ENCODE measurements around the gene DEFB125.
"Not testable (repeated sequence)": the region's sequence is repeated elsewhere in the genome, so short reads cannot be mapped to it uniquely, and the experiment has no call there.

The DEFB125 gene

DNA sequence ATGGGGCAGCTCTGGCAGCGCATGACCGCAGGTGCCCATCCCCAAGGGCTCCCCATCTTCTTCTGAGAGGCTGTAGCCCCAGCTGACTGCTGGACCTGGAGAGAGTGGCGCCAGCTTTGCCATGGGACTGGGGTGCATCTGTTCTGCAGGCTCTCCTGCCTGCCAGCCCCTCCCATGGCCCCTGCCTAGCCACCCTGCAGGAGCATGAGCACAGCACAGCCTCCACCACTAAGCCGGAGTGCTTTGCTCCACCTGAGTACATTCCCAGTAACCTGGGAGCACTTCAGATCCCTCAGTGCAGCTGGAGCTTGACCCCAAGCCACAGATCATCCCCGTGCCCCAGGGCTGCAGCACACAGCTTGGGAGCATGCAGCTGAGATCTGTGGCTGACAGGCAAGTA is 16.0 kb downstream of the DEFB125 start:
- Histone ChIP-seq H3K27me3 (ENCODE audit: insufficient read depth, insufficient read length) (no peaks in the 10 kb centered on the region), H3K4me1 (ENCODE audit: insufficient read depth, insufficient read length) (no peaks in the 10 kb centered on the region), H3K9me3 (ENCODE audit: insufficient read depth, low read length) (no peaks in the 10 kb centered on the region), H3K9ac (ENCODE audit: insufficient read length, low read depth) (no peak overlapping the region), H3K36me3 (ENCODE audit: insufficient read depth, insufficient read length, low read length) (no peaks in the 10 kb centered on the region), H3K4me3 (ENCODE audit: insufficient read length, low read depth) (no peak overlapping the region)
- DNase-seq (ENCODE audit: low read depth, low spot score), result no peak
- TF ChIP-seq YY1 (IDR thresholded peaks at IDR 0.05; ENCODE audit: insufficient read depth, insufficient read length), result no peak
- no peak for TF ChIP-seq ZNF274 (IDR thresholded peaks at IDR 0.05; ENCODE audit: low read depth, low read length)
- no peak for TF ChIP-seq SUZ12 (IDR thresholded peaks at IDR 0.05; ENCODE audit: extremely low read depth, insufficient read depth, insufficient read length)

- no peak overlapping the region for H3K4me3 ChIP-seq (ENCODE audit: insufficient read length, low read depth)
- no peaks in the 10 kb centered on the region for H3K27me3 ChIP-seq (ENCODE audit: insufficient read depth, insufficient read length)
- peaks cover 4% of the 10 kb centered on the region for H3K4me1 ChIP-seq (ENCODE audit: insufficient read depth, insufficient read length)
- no peaks in the 10 kb centered on the region for H3K36me3 ChIP-seq (ENCODE audit: insufficient read depth, insufficient read length, low read length)
- no peak overlapping the region for H3K9ac ChIP-seq (ENCODE audit: insufficient read length, low read depth)
- no peaks in the 10 kb centered on the region; the same call in 1 of the 2 replicates for H3K9me3 ChIP-seq (ENCODE audit: insufficient read depth, low read length)
- TF ChIP-seq ZNF274 (IDR thresholded peaks at IDR 0.05; ENCODE audit: low read depth, low read length) (no peak), YY1 (IDR thresholded peaks at IDR 0.05; ENCODE audit: insufficient read depth, insufficient read length) (no peak)
- DNase-seq (ENCODE audit: low read depth, low spot score), result no peak
These were observed 24.9 kb downstream of the DEFB125 start for GRCh38 chr20:112396-112795.

DNA sequence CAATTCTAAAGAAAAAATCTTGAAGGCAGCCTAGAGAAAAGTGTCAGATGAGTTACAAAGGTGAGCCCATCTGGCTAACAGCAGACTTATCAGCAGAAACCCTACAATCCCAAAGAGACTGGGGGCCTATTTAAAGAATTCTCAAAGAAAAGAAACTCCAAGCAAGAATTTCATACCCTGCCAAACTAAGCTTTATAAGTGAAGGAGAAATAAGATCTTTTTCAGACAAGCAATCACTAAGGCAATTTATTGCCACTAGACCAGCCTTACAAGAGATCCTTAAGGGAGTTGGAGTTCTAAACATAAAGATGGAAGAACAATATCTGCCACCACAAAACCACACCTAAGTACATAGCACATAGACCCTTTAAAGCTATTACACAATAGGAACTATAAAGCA is 30.0 kb downstream of the DEFB125 start:
- Histone ChIP-seq H3K27me3 (ENCODE audit: insufficient read depth, insufficient read length) (no peaks in the 10 kb centered on the region), H3K9me3 (ENCODE audit: insufficient read depth, low read length) (no peaks in the 10 kb centered on the region; the same call in 1 of the 2 replicates), H3K9ac (ENCODE audit: insufficient read length, low read depth) (no peak overlapping the region), H3K4me3 (ENCODE audit: insufficient read length, low read depth) (no peak overlapping the region), H3K36me3 (ENCODE audit: insufficient read depth, insufficient read length, low read length) (no peaks in the 10 kb centered on the region), H3K4me1 (ENCODE audit: insufficient read depth, insufficient read length) (peaks cover 4% of the 10 kb centered on the region)
- TF ChIP-seq SUZ12 (IDR thresholded peaks at IDR 0.05; ENCODE audit: extremely low read depth, insufficient read depth, insufficient read length) (no peak), YY1 (IDR thresholded peaks at IDR 0.05; ENCODE audit: insufficient read depth, insufficient read length) (no peak), ZNF274 (IDR thresholded peaks at IDR 0.05; ENCODE audit: low read depth, low read length) (no peak)
- no peak for DNase-seq (ENCODE audit: low read depth, low spot score)

GRCh38 chr20:129786-130323 is 42.4 kb downstream of the DEFB125 start:
- not testable (repeated sequence) for H3K9ac ChIP-seq (ENCODE audit: insufficient read length, low read depth); H3K36me3 ChIP-seq (ENCODE audit: insufficient read depth, insufficient read length, low read length); H3K4me1 ChIP-seq (ENCODE audit: insufficient read depth, insufficient read length); DNase-seq (ENCODE audit: low read depth, low spot score); H3K27me3 ChIP-seq (ENCODE audit: insufficient read depth, insufficient read length)
- Histone ChIP-seq H3K9me3 (ENCODE audit: insufficient read depth, low read length) (peaks cover 13% of the 10 kb centered on the region), H3K4me3 (ENCODE audit: insufficient read length, low read depth) (peak overlapping the region; percentile 45)

DNA sequence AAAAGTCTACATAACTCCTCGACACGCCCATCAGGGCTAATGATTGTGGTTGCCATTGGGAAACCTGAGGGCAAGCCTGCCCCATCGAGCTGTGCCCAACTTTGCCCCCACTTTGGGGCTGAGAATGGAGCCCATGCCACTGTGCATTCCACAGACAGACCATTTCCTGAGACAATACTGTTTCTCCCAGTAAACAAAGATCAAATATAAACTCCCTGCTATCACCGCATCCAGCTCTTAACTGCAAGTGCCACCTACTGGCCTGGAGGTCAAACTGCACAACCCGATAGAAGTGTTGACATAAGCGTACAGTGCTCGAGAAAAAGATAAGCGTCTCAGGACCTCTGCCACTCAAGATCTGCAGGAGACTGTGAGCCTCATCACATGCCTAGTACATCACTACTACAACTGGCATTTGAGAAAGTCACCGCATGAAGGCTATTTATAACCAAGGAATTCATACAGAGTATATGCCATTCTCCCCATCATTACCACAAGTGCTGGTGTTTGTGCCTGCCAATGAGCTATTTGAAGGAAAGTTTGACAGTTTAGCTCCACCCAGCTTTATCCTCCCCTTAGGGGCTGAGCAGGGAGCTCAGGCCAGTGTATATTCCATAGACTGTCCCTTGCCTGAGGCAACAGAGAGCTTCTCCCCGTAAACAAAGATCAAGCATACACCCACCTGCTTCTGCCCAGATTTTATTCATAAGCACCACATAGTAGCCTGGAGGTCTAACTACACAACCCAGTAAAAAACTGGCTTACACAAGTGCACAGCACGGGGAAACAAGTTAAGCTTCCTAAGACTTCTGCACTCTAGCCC is 50.4 kb downstream of the DEFB125 start:
- peaks cover 24% of the 10 kb centered on the region for H3K9me3 ChIP-seq (ENCODE audit: insufficient read depth, low read length)
- H3K36me3 ChIP-seq (ENCODE audit: insufficient read depth, insufficient read length, low read length), result no peaks in the 10 kb centered on the region
- H3K4me1 ChIP-seq (ENCODE audit: insufficient read depth, insufficient read length), result no peaks in the 10 kb centered on the region
- DNase-seq (ENCODE audit: low read depth, low spot score), result no peak
- H3K9ac ChIP-seq (ENCODE audit: insufficient read length, low read depth), result no peak overlapping the region
- H3K4me3 ChIP-seq (ENCODE audit: insufficient read length, low read depth), result no peak overlapping the region
- TF ChIP-seq SUZ12 (IDR thresholded peaks at IDR 0.05; ENCODE audit: extremely low read depth, insufficient read depth, insufficient read length), result no peak
- TF ChIP-seq YY1 (IDR thresholded peaks at IDR 0.05; ENCODE audit: insufficient read depth, insufficient read length), result no peak
- no peak for TF ChIP-seq ZNF274 (IDR thresholded peaks at IDR 0.05; ENCODE audit: low read depth, low read length)
- H3K27me3 ChIP-seq (ENCODE audit: insufficient read depth, insufficient read length), result no peaks in the 10 kb centered on the region

- no peak for DNase-seq (ENCODE audit: low read depth, low spot score)
- H3K9me3 ChIP-seq (ENCODE audit: insufficient read depth, low read length), result peaks cover 12% of the 10 kb centered on the region
- H3K9ac ChIP-seq (ENCODE audit: insufficient read length, low read depth), result no peak within 1 kb of the TSS
- H3K4me1 ChIP-seq (ENCODE audit: insufficient read depth, insufficient read length), result no peaks in the 10 kb centered on the region
- no peak within 1 kb of the TSS for H3K4me3 ChIP-seq (ENCODE audit: insufficient read length, low read depth)
- TF ChIP-seq ZNF274 (IDR thresholded peaks at IDR 0.05; ENCODE audit: low read depth, low read length), result no peak
- no peaks in the 10 kb centered on the region for H3K27me3 ChIP-seq (ENCODE audit: insufficient read depth, insufficient read length)
- no peaks in the 10 kb centered on the region for H3K36me3 ChIP-seq (ENCODE audit: insufficient read depth, insufficient read length, low read length)
These were observed 54.8 kb downstream of the DEFB125 start, which contains the start of gene DEFB126 for GRCh38 chr20:142290-142689. Gene DEFB126, plus strand, starts transcription at chr20:142590. Its CDS starts 39 bp downstream, at chr20:142629.

DNA sequence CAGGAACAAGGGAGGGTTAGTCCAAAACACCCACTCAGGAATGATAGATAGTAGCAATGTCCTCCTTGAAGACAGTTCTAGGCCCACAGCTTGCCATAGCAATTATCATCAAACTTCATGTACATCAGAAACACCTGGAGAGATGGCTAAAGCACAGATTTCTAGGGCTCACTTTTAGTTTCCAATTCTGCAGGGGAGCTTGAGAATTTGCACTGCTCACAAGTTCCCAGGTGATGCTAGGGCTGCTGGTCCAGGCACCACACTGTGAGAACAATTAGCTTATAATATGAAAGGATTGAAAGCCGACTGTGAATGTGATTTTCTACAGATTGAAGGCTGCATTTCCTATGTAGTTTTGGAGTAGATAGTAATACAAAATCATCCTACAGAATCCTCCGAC is 58.4 kb downstream of the DEFB125 start:
- DNase-seq (ENCODE audit: low read depth, low spot score), result no peak
- Histone ChIP-seq H3K27me3 (ENCODE audit: insufficient read depth, insufficient read length) (no peaks in the 10 kb centered on the region), H3K9me3 (ENCODE audit: insufficient read depth, low read length) (no peaks in the 10 kb centered on the region), H3K36me3 (ENCODE audit: insufficient read depth, insufficient read length, low read length) (no peaks in the 10 kb centered on the region), H3K9ac (ENCODE audit: insufficient read length, low read depth) (no peak overlapping the region), H3K4me3 (ENCODE audit: insufficient read length, low read depth) (no peak overlapping the region), H3K4me1 (ENCODE audit: insufficient read depth, insufficient read length) (no peaks in the 10 kb centered on the region)
- TF ChIP-seq ZNF274 (IDR thresholded peaks at IDR 0.05; ENCODE audit: low read depth, low read length) (no peak), YY1 (IDR thresholded peaks at IDR 0.05; ENCODE audit: insufficient read depth, insufficient read length) (no peak), SUZ12 (IDR thresholded peaks at IDR 0.05; ENCODE audit: extremely low read depth, insufficient read depth, insufficient read length) (no peak)
